T-cell (primary cell): ENCODE results near the gene SYT7. TPM values are rescaled to one million over a fixed set of nuclear protein-coding genes. Genes with fewer than 3 reads are reported as not detected.

Experiments used
- ATAC-seq, 4 experiments: fragments of 200-7000 bp in 3 of 4; fragments of 150-1000 bp in 1 of 4; cut with Tn5 transposase; replicated peaks in 1 of 4; 1 replicate in 3 of 4; 2 replicates in 1 of 4; pipeline ENCODE4 v1.10.0; 2021; ENCODE audit warnings: moderate library complexity in 3 of 4, mild to moderate bottlenecking in 2 of 4, moderate number of reproducible peaks in 1 of 4
- CTCF ChIA-PET, 2 donors: fragments of 300-600 bp; sonication (Branson Sonifier 250); formaldehyde crosslinking; loops; one replicate each; lab custom pipeline; 2022; ENCODE audit warnings: antibody characterized with exemption in 2 of 2; lab: Charles Lee
- POLR2A ChIA-PET, 2 donors: fragments of 300-600 bp; sonication (Branson Sonifier 250); formaldehyde crosslinking; loops; one replicate each; lab custom pipeline; 2022; ENCODE audit warnings: antibody characterized with exemption in 2 of 2; lab: Charles Lee
- DNase-seq, 35 experiments: peaks; one replicate each; pipeline versions ENCODE4 v3.0.0 to v3.0.0-alpha.2; 2013 to 2023
- H3K27ac ChIP-seq: one replicate; pipeline ENCODE4 v1.5.1; 2013; ENCODE audit warnings: low read length
- H3K27me3 ChIP-seq, 2 experiments: replicated peaks in 1 of 2; 1 replicate in 1 of 2; 2 replicates in 1 of 2; pipeline versions ENCODE4 v1.6.1 to v1.7.0; 2013; ENCODE audit warnings: low read length in 1 of 2, mixed read lengths in 1 of 2; ENCODE audit not compliant: control insufficient read depth in 2 of 2, insufficient read depth in 2 of 2; ENCODE audit errors: extremely low read depth in 1 of 2
- H3K36me3 ChIP-seq, 2 donors: 1 replicate in 1 of 2; 2 replicates in 1 of 2; pipeline versions ENCODE4 v1.6.1 to v1.7.0; 2013; ENCODE audit warnings: low read length in 1 of 2; ENCODE audit not compliant: control insufficient read depth in 2 of 2, insufficient read depth in 1 of 2; ENCODE audit errors: extremely low read depth in 1 of 2
- H3K4me1 ChIP-seq, 2 experiments: 1 replicate in 1 of 2; 2 replicates in 1 of 2; pipeline versions ENCODE4 v1.6.1 to v1.7.0; 2013; ENCODE audit warnings: low read length in 2 of 2, mixed read lengths in 1 of 2; ENCODE audit not compliant: insufficient read depth in 2 of 2, control insufficient read depth in 1 of 2; ENCODE audit errors: extremely low read depth in 1 of 2
- H3K4me3 ChIP-seq, 2 donors: 1 replicate in 1 of 2; 2 replicates in 1 of 2; pipeline versions ENCODE4 v1.5.1 to v1.7.0; 2013; ENCODE audit warnings: mild to moderate bottlenecking in 2 of 2, low read length in 1 of 2, moderate library complexity in 1 of 2; ENCODE audit not compliant: control insufficient read depth in 1 of 2; ENCODE audit errors: extremely low read depth in 1 of 2
- H3K9me3 ChIP-seq: 2 replicates; pipeline ENCODE4 v1.7.0; 2013
- H3K27ac Mint-ChIP-seq, 2 donors: one replicate each; pipeline ENCODE4 v1.8.0; 2020 to 2021; ENCODE audit warnings: mild to moderate bottlenecking in 2 of 2, mixed read lengths in 2 of 2
- H3K27me3 Mint-ChIP-seq, 2 donors: one replicate each; pipeline ENCODE4 v1.8.0; 2021 to 2022; ENCODE audit warnings: mixed read lengths in 2 of 2
- H3K36me3 Mint-ChIP-seq: one replicate; pipeline ENCODE4 v1.8.0; 2021; ENCODE audit warnings: mixed read lengths
- H3K4me1 Mint-ChIP-seq, 3 donors: one replicate each; pipeline ENCODE4 v1.8.0; 2020 to 2022; ENCODE audit warnings: mixed read lengths in 3 of 3, mild to moderate bottlenecking in 1 of 3
- H3K4me3 Mint-ChIP-seq, 3 donors: one replicate each; pipeline ENCODE4 v1.8.0; 2020 to 2022; ENCODE audit warnings: mild to moderate bottlenecking in 3 of 3, mixed read lengths in 3 of 3, moderate library complexity in 3 of 3
- H3K9me3 Mint-ChIP-seq, 3 donors: one replicate each; pipeline ENCODE4 v1.8.0; 2020 to 2022; ENCODE audit warnings: mixed read lengths in 3 of 3
- WGBS: methylation state at CpG from one replicate; pipeline ENCODE4 v1.1.5; 2013; ENCODE audit warnings: missing lambda C conversion rate; ENCODE audit not compliant: insufficient coverage; 5-methylcytosine and 5-hydroxymethylcytosine counted together
- total RNA-seq, 35 experiments: library from RNA in 6 of 35; stranded (reverse) in 6 of 35; fragments of 120-200 nt in 1 of 35; gene quantifications; one replicate each; pipeline versions ENCODE4 v1.2.1 to v1.2.4 and lab custom pipeline; 2013 to 2026

The SYT7 gene
- total RNA-seq, 5 donors from 2014 or later (not counting 1 experiment from before 2014, with no cell fraction given) = 0.19 to 0.26 (median 0.20) TPM; not detected in 2

- Histone ChIP-seq H3K27ac (no peak overlapping the region), H3K27me3 (peaks cover 0 to 64% of the 10 kb centered on the region in 2 experiments), H3K9me3 (no peaks in the 10 kb centered on the region), H3K4me1 (no peaks in the 10 kb centered on the region), H3K4me3 (no peak overlapping the region), H3K36me3 (no peaks in the 10 kb centered on the region)
- ChIA-PET POLR2A (no interaction called here), CTCF (no interaction called here)
- Mint-ChIP-seq H3K4me1 (no peaks in the 10 kb centered on the region), H3K9me3 (no peaks in the 10 kb centered on the region), H3K36me3 (no peaks in the 10 kb centered on the region), H3K27me3 (peaks cover 34 to 40% of the 10 kb centered on the region in 2 donors), H3K4me3 (no peak overlapping the region), H3K27ac (no peak overlapping the region)
- ATAC-seq = no peak
- DNase-seq = no peak
- WGBS = 51% methylated on average over 14 of the region's 22 CpGs
Measured at GRCh38 chr11:61609000-61609979, 28.4 kb upstream of the SYT7 start.

- CTCF ChIA-PET = no interaction called here
- H3K4me1 ChIP-seq = no peaks in the 10 kb centered on the region
Measured at GRCh38 chr11:61607920-61608599, 27.2 kb upstream of the SYT7 start.

GRCh38 chr11:61607426-61607825 lies 26.6 kb upstream of the SYT7 start:
- Mint-ChIP-seq H3K9me3 (no peaks in the 10 kb centered on the region), H3K27ac (no peak overlapping the region)
- 75% methylated on average over 1 of the region's 3 CpGs for WGBS

More at GRCh38 chr11:61607920-61608599, 27.2 kb upstream of the SYT7 start:
- no peaks in the 10 kb centered on the region for H3K9me3 Mint-ChIP-seq
- Histone ChIP-seq H3K9me3 (no peaks in the 10 kb centered on the region), H3K27me3 (peaks cover 0 to 58% of the 10 kb centered on the region in 2 experiments), H3K27ac (no peak overlapping the region), H3K4me3 (no peak overlapping the region), H3K36me3 (no peaks in the 10 kb centered on the region)
- H3K36me3 Mint-ChIP-seq = no peaks in the 10 kb centered on the region
- DNase-seq = no peak
- no peak overlapping the region for H3K27ac Mint-ChIP-seq
- WGBS = 69% methylated on average over 4 of the region's 14 CpGs
- no peak for ATAC-seq
- H3K4me3 Mint-ChIP-seq = no peak overlapping the region
- POLR2A ChIA-PET = no interaction called here
- peaks cover 29 to 35% of the 10 kb centered on the region in 2 donors for H3K27me3 Mint-ChIP-seq
- no peaks in the 10 kb centered on the region for H3K4me1 Mint-ChIP-seq

GRCh38 chr11:61603667-61604066 lies 22.8 kb upstream of the SYT7 start:
- H3K4me3 ChIP-seq = no peak overlapping the region
- no peaks in the 10 kb centered on the region for H3K9me3 Mint-ChIP-seq
- H3K9me3 ChIP-seq = no peaks in the 10 kb centered on the region
- CTCF ChIA-PET = no interaction called here
- peaks cover 22 to 35% of the 10 kb centered on the region in 2 donors for H3K27me3 Mint-ChIP-seq
- 100% methylated on average over 2 of the region's 6 CpGs for WGBS
- no peak for ATAC-seq
- H3K4me3 Mint-ChIP-seq = no peak overlapping the region
- no peaks in the 10 kb centered on the region for H3K36me3 Mint-ChIP-seq
- no peaks in the 10 kb centered on the region for H3K4me1 Mint-ChIP-seq
- no peaks in the 10 kb centered on the region for H3K4me1 ChIP-seq
- H3K27ac ChIP-seq = no peak overlapping the region
- POLR2A ChIA-PET = no interaction called here
- no peaks in the 10 kb centered on the region for H3K36me3 ChIP-seq
- peaks cover 0 to 61% of the 10 kb centered on the region in 2 experiments for H3K27me3 ChIP-seq
- H3K27ac Mint-ChIP-seq = no peak overlapping the region
- DNase-seq = no peak

More at GRCh38 chr11:61607426-61607825, 26.6 kb upstream of the SYT7 start:
- H3K4me3 ChIP-seq = no peak overlapping the region
- Mint-ChIP-seq H3K4me3 (no peak overlapping the region), H3K4me1 (no peaks in the 10 kb centered on the region), H3K36me3 (no peaks in the 10 kb centered on the region), H3K27me3 (peaks cover 29 to 35% of the 10 kb centered on the region in 2 donors)
- POLR2A ChIA-PET = interaction anchor here in 1 of 2 donors (0.7 kb wide), 1 partner anchor 15 kb away, joined by 4 read pairs; no protein-coding TSS in a partner anchor
- H3K36me3 ChIP-seq = no peaks in the 10 kb centered on the region
- CTCF ChIA-PET = no interaction called here
- no peaks in the 10 kb centered on the region for H3K4me1 ChIP-seq
- H3K27ac ChIP-seq = no peak overlapping the region
- DNase-seq = no peak
- peaks cover 0 to 59% of the 10 kb centered on the region in 2 experiments for H3K27me3 ChIP-seq
- no peak for ATAC-seq
- no peaks in the 10 kb centered on the region for H3K9me3 ChIP-seq

GRCh38 chr11:61602775-61603569 lies 22.1 kb upstream of the SYT7 start:
- ChIA-PET POLR2A (no interaction called here), CTCF (no interaction called here)
- Mint-ChIP-seq H3K36me3 (no peaks in the 10 kb centered on the region), H3K4me1 (no peaks in the 10 kb centered on the region), H3K4me3 (no peak overlapping the region), H3K9me3 (no peaks in the 10 kb centered on the region), H3K27me3 (peaks cover 24 to 41% of the 10 kb centered on the region in 2 donors), H3K27ac (no peak overlapping the region)
- 84% methylated on average over 12 of the region's 20 CpGs for WGBS
- H3K27ac ChIP-seq = no peak overlapping the region
- no peak for DNase-seq
- no peak overlapping the region for H3K4me3 ChIP-seq
- no peaks in the 10 kb centered on the region for H3K36me3 ChIP-seq
- peaks cover 0 to 63% of the 10 kb centered on the region in 2 experiments for H3K27me3 ChIP-seq
- no peaks in the 10 kb centered on the region for H3K9me3 ChIP-seq
- H3K4me1 ChIP-seq = no peaks in the 10 kb centered on the region
- ATAC-seq = no peak

GRCh38 chr11:61601512-61601911 lies 20.6 kb upstream of the SYT7 start:
- WGBS = 83% methylated on average over 4 of the region's 4 CpGs
- no peak overlapping the region for H3K4me3 ChIP-seq
- Mint-ChIP-seq H3K27me3 (peaks cover 20 to 44% of the 10 kb centered on the region in 2 donors), H3K27ac (no peak overlapping the region), H3K36me3 (no peaks in the 10 kb centered on the region), H3K4me3 (no peak overlapping the region), H3K4me1 (no peaks in the 10 kb centered on the region), H3K9me3 (no peaks in the 10 kb centered on the region)
- H3K27ac ChIP-seq = no peak overlapping the region
- DNase-seq (no peak), ATAC-seq (no peak)
- no peaks in the 10 kb centered on the region for H3K4me1 ChIP-seq
- no peaks in the 10 kb centered on the region for H3K36me3 ChIP-seq
- no peaks in the 10 kb centered on the region for H3K9me3 ChIP-seq
- H3K27me3 ChIP-seq = peaks cover 0 to 69% of the 10 kb centered on the region in 2 experiments
- ChIA-PET CTCF (no interaction called here), POLR2A (no interaction called here)
